C4-2B (cell line): ENCODE data around the gene CPA5.

ENCODE experiments used
- CTCF ChIP-seq: fragments of 450-650 bp; conservative IDR thresholded peaks from 2 replicates; pipeline ENCODE4 v1.5.1; 2017; ENCODE audit warnings: mild to moderate bottlenecking
- ZFX ChIP-seq: fragments of 450-650 bp; IDR thresholded peaks from 2 replicates; pipeline ENCODE4 v1.6.1; 2017

- TF ChIP-seq CTCF (no peak), ZFX (no peak)
These were observed 18.6 kb downstream of the CPA5 start for GRCh38 chr7:130363026-130363847.
